ENCODE measurements around the gene NCOA5.

Gene NCOA5

DNA sequence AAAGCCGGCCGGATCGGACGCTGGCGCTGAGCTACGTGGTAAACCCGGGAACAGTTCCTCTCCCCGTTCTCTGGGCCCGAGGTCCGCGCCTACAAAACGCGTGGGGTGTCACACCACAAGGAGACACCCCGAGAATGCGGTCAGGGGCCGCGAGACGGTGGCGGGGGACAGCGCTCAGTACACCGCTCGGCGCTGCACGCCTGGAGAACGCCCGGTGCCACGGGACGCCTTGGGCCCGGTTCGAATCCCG is 670 bp downstream of the NCOA5 start:
- DNase-seq: peak; percentile 70 to 86 (median 78)

DNA sequence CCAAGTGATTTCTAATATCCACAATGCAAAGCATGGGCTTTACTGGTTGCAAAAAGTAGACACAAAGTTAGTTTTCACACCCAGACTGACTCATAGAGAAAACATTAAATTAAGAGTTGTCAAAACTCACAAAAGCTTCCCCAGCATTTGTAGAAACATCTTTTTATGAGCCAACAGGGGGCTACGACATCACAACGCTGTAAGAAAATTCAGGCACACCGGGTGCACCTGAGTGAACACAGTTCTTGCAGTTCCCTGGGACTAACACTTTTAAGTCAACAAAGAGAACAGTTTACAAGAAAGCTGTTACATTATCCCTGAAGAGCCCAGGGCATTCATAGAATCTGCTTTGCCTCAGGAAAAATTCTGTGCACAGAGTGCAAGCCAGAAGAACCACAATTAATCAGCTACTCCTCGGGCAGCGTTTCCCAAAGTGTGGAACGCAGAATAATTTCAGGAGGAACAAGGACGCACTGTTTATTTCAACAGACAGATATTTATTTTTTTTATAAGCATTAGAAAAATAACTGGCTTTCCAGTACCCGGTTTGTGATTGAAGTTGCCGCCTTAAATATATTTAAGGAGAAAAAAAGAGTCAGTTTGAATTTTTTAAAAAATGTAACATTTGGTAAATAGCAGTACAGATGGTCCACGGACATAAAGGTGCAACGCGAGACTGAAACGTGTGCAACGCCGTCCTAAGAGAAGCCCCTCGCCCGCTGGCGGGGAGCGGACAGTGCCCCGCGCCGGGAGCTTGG is 1.2 kb downstream of the NCOA5 start:
- DNase-seq: no peak

DNA sequence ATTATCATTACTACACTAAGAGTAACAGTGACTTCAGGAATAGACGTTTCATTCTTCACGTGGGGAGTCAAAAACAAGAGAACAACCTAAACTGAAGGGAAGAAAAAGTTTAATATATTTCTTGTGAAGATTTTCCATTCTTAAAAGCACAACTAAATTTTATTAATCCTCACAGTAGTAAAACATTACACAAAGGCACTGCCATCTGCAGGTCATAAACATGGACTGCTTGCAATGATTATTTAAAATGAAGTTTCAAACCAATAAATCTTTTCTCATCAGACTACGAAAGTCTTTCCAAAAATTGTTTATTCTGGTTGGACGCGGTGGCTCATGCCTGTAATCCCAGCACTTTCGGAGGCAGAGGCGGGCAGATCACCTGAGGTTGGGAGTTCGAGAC is 2.6 kb downstream of the NCOA5 start:
- DNase-seq: peak in 2 of 4 experiments; percentile 30 to 33

DNA sequence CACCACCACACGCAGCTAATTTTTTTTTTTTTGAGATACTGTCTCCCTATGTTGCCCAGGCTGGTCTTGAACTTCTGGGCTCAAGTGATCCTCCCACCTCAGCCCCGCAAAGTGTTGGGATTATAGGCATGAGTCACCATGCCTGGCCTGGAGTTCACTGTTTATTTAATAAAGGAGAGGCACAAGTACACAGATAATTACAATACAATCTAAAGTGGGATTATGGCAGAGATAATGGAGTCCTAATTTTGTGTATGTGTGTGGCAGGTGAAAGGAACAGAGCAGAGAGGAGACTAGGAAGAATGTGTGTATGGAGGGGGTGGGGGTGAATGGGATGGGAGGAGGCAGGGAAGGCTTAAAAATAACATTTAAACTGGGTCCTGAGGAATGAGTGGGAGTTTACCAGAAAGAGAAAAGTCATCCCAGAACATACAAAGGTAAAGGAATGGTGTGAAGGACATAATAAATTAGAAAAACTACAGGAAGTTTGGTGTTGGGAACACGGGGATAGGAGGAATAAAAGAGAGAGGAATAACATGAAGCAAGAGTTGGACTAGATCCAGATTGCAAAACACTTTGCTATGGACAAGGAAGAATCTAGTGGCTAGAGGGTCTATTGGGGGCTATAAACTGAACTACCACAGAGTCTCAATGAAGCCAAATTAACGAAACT is 4.4 kb downstream of the NCOA5 start:
- no peak for DNase-seq

DNA sequence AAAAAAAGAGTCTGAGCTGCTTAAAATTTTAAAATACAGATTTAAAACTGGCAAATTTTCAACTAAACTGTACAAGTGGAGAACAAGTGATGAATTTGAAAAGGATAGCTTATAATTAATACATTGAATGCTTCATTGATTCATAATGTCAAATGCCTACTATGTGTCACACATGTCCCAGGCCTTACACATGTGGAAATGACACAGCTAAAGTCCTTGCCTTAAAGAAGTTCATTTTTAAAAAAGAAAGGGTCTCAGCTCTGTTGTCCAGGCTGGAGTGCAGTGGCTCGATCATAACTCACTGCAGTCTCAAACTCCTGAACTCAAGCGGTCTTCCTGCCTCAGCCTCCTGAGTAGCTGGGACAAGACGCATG is 5.0 kb downstream of the NCOA5 start:
- no peak for DNase-seq

DNA sequence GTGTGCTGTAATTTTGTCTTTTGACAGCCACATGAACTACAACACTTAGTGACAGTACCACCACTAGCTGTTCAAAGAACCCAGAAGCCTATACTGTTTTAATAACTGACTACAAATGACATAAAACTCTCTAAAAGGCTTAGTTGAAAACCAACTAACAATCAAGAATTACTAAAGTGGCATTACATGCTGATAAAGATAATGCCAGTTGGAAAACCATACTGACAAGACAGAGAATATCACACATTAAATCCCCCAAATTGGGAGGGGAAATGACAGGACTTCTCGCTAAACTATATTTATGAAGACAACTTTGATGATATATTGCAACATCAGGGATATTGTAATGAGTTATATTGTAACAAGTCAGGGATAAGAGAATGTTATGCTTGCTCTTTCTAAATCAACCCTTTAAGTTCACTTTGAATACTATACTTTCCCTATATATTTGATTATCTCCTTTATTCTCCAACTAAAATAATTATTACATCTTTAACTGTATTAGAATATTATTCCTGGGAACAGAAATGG is 6.2 kb downstream of the NCOA5 start:
- DNase-seq: no peak

DNA sequence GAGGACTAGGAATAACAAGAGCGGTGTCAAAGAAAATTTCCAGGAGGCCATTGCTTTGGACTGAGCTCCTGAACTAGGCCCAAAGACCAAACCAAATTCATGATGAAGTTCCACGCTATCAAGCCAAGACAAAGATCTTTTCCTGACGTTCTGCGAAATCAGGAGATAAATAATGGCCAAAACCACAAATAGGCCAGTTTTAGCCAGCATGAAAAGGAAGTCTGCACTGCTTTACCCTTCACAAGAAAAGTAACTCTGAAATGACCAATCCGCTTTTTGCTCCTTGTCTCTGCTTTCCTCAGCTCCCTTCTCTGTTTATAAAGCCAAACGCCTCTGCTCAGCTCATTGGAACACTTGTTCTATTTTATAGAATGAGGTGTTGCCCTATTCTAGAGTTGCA is 6.7 kb downstream of the NCOA5 start:
- DNase-seq: no peak

DNA sequence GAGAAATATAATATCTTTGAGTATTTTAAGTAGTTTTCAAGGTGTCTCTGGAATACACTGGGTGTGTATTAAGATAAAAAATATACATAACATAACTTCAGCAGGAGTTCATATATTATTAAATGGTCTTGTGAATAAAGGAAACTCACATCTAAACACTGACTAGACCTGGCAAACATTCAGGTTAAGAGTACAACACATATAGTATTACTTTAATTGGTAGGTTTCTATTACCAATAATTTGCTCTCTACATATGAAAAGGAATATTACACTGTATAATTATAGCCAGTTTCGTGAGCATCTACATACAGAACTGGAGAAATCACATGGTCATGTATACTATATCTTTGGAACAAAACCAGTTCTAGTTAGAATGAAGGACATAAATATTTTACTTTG is 8.7 kb downstream of the NCOA5 start:
- DNase-seq: no peak

DNA sequence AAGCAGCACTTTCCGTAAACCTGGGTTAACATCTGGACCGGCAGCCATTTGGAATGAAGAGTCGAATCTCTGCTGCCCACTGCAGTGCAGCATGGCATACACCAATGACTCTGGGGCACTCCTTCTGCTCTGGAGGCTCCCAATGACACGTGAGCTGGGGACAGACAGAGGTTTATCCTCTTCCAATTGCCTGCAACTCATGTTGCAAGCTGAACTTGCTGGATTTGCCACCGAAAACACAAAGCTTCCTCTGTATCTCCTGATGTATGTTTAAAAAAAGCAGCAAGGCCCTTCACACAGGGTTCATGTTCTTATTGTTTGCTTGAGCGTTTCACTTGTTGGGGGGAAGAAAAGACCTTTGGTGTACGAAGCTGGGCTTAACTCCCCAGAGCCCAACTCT is 10.8 kb downstream of the NCOA5 start:
- no peak for DNase-seq

DNA sequence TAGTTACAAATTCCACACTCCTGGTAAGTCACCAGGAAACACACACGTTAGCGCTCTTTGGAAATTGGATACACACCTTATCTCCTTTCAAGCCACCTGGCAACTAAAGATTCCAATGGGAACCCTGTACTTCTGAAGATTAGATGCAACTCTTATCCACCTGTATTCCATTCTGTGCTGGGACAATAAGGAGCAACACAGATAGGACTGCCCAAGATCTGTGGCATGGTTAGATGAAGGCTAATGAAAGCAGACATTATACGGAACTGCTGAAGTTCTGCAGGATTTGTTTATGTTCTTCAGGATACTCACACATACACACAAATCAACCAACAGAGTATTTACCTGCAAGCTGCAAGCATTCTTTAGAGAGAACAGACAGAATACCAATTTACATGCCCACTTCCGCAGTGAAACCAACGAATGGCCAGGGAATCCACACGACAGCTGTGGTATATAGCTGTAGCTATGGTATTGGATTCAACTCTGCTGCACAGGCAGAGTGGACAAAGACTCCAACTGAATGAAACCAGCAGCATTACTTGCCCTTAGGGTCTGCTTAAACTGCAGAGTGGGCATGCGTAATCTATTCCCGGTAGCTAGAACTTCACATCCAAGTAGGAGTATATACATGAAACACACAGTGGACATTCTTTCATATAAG is 12.0 kb downstream of the NCOA5 start:
- no peak for DNase-seq

DNA sequence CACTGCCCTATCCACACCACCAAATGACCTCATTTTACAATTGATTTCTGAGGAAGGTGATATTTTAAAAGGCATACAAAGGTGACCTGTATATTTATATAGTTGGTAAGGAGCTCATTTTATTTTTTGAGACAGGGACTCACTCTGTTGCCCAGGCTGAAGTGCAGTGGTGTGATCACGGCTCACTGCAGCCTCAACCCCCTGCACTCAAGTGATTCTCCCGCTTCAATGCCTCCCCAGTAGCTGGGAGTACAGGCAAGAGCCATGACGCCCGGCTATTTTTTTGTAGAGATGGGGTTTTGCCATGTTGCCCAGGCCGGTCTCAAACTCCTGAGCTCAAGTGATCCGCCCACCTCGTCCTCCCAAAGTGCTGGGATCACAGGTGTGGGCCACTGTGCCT is 13.0 kb downstream of the NCOA5 start:
- DNase-seq: no peak

DNA sequence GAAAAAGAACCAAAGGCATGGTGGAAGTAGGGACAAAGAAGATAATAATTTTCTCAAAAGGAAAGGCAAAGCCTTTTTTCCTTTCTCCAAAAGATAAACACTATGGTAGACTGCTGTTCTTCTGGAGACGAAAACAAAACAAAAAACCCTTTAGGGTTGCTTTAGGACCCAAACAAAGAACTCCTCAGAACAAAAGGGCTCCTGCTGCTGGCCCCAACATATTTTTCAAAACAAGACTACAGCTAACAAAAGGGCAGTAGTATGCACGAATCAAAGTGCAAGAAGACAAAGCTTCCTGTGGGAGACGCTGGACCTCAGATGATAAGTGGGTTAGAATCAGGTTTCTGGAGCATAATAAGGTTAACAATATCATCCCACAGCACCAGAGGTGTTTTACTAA is 15.8 kb downstream of the NCOA5 start:
- DNase-seq: no peak

DNA sequence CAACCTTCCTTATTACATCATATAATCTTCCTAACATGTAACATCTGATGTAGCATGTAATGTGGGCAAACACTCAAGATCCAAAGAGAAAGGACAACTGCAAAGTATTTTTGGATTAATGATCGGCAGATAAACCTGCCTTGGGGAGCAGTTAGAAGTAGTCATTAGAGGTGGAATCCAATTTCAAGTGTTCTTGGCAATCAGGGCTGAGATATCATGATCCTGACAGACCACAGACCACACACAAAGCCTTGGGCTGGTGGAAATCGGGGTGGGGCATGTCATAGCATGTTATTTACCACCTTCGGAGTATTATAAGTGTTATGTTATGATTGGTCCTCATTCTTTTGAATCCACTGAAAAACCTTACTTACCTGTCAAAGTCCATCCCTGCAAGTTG is 16.3 kb downstream of the NCOA5 start:
- DNase-seq: no peak

DNA sequence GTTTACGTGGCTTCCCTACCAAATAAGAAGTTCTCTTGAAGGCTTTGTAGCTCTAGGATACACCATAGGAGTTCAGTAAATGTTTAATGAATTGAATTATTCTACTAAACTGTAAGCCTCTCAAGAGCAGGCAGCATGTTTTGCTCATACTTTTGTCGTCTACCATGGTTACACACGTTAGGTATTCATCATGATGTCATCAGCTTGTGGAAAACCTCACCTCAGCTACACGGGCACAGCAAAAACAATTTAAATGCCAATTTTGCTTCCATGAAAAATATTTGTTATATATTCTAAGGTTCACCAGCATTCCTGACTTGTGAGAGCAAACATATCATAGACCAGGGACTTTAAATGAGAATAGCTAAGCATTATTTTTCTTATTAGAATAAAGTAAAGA is 16.7 kb downstream of the NCOA5 start:
- DNase-seq: no peak

DNA sequence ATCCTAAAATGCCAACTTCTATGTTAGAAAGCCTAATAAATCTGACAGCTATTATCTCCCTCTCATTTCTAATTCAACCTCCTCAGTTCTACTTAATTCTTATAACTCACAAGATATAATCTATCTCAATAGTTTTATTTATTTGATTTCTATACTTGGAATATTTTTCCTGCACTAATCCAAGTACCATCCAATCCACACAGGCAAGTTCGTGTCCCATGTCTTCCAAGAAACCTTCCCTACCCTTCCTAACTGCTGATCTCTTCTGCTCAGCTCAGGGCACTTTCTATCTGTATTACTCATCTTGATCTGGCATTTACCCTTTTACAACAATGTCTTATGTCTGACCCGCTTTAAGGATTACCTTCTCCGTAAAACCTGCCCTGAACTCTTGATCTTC is 18.2 kb downstream of the NCOA5 start:
- DNase-seq: no peak

DNA sequence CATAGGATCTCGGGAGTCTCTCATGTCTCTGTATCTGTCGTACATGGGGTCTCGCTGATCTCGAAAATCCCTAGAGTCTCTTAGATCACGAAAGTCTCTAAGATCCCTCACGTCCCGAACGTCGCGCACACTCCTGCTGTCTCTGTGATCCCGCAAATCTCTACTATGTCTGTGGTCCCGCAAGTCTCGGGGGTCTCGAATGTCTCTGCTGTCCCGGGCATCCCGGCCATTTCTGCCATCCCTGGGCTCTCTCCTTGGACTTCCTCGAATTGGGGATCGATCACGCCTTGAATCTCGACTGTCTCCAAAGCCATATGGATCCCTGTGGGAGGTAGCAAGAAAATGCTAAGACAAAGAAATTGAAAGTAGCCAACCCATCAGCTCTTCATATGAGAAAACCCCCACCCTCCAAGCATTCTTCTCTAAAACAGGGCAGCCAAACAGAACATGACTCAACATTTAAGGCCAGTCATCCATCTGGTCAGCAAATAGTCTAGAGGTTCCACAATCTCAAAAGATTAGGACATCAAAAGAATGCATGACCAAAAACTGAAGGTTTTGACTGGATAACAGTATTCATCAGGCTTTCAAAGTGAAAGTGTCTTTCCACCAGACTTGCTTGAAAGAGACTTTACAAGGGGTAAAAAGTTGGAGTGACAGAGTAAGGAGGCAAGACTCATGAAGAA is 19.4 kb downstream of the NCOA5 start:
- DNase-seq: peak; percentile 17 to 71 (median 52)

DNA sequence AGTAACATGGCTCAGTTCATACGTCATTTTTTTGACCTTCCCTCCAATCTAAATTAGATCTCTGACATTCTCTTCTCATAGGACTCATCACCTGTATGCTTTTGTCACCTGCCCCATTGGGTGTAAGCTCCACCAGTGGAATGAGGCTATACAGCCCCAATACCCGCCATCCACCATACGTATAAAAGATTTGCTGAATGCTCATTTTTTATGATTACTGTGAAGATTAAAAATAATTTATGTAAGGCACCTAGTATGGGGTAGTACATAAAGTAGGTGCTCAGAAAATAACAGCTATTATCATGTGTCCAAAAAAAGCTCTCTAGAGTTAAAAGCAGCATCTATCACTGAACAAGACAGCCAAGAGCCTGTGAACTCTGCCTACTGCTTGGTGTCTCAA is 24.1 kb downstream of the NCOA5 start:
- no peak for DNase-seq

DNA sequence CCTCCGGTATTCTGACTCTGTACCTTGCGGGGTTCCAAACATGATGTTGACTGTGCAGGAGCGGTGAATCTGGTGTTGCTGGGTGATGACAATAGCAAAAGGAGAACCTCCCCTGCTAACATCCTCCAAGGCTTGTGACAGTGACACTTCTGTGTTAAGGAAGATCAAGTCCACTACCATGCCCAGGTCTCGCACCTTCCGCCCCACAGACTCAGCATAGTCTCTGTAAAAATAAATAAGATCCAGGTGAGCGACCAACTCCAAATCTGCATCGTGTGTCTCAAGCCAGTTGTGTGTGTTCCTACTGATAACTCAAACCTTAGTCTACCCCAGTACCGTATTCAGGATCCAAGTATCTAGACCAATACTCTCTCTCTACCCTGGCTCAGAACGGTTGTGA is 24.8 kb downstream of the NCOA5 start:
- DNase-seq: no peak

DNA sequence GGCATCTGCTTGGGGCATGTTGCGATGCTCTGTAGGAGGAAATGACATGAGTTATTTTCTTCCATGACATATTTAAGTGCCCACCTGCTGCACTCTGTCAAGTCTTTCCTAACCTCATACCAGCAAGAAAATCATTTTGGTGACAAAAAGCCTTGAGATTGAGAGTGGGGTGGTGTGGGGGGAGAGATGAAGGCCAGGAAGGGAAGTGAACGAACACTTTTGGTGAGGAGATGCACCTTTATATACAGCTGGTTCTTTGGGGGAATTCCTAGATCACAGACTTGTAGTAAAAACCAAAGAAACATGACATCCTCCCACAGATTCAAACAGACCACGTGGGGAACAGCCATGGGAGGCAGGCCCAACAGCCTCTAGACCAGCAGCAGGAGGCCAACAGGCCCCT is 26.1 kb downstream of the NCOA5 start:
- no peak for DNase-seq

DNA sequence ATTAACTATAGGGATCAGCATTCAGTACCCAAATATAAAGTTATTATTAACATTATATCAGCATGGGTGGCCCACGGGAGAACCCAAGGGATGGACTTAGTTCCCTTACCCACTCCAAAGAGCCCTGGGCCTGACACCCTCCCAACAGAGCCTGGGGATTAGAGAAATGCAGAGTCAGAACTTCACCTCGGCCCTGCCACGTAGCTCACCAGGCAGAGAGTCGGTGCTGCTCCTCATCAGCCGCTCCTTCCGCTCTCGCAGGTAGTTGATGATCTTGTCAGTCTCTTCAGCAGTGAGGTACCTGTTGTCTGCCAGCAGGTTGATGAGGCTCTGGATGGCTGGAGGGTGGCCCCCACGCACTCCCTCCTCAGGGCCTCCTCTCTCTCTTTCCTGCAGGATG is 26.6 kb downstream of the NCOA5 start:
- no peak for DNase-seq

DNA sequence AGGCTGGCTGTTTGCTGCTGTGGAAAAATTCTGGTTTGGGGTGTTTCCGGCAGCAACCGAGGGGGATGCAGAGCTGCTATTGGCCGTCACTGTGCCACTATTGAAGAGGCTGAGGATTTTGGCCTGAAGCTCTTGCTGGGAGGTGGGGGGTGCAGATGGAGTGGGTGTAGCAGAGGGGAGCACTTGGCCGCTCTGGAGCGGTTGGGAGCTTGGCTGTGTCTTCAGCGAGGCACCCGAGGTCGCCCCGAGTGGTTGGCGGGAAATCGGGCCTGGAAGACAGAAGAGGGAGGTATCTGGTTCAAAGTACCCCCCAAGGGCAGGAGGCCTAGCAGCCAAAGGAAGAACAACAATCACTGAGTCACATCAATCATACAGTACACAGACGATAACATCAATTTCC is 27.1 kb downstream of the NCOA5 start:
- no peak for DNase-seq

DNA sequence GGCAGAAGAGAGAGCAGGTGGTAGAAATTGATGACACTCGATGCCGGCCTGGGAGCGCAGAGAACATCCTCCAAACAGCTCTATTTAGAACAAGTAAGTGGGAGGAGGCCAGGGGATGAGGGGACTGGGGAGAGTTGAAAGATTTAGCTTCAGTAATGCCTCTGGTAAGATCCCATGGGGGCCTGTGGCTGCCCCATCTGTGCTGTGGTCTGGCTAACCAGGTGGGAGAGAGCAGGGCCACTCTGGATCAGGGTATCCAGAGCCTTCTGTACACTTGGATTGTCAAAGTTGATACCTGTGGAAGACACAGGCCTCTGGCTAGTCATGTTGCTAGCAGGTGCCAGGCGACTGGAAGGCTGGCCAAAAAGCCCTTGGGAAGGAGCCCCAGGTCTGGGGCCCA is 27.6 kb downstream of the NCOA5 start:
- no peak for DNase-seq

DNA sequence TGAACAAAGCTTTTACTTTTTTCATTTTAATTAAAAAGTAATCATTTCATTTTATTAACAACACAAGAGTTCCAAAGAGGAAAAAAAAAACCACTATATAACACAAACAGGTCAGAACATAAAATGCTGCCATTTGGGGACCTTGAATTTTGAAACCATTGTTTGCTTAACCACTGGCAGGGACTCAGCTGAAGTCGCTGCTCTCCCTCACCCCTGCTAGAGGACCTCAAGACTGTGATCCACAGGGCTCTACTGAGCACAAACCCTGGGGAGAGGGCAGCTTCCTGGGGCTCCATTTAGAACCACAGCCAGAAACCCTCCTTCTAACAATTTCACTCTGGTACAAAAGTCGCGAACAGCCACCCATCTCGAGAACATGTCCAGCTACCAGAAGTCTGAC is 28.8 kb downstream of the NCOA5 start:
- no peak for DNase-seq

Measured in suppressor macrophage (primary cell).